Upper lobe of left lung (tissue), 6 donors: ENCODE results near the gene CPTP. TPM values are rescaled to one million over a fixed set of nuclear protein-coding genes. Genes with fewer than 3 reads are reported as not detected.

Experiments
- ATAC-seq, 2 donors: fragments of 200-7000 bp; cut with Tn5 transposase; one replicate each; pipeline ENCODE4 v1.9.1; 2022; ENCODE audit warnings: mild to moderate bottlenecking in 2 of 2, moderate library complexity in 2 of 2; ENCODE audit not compliant: low FRiP score in 2 of 2
- DNase-seq, 2 donors: peaks; one replicate each; pipeline ENCODE4 v3.0.0-alpha.2; 2019 to 2020
- H3K27ac ChIP-seq, 4 donors: fragments of 200-600 bp; sonication (generic); one replicate each; pipeline ENCODE4 v1.5.1; 2016 to 2019
- H3K27me3 ChIP-seq, 4 donors: fragments of 200-600 bp; sonication (generic); one replicate each; pipeline ENCODE4 v1.5.1; 2017 to 2019
- H3K36me3 ChIP-seq, 4 donors: fragments of 200-600 bp; sonication (generic); one replicate each; pipeline ENCODE4 v1.5.1; 2016 to 2019
- H3K4me1 ChIP-seq, 4 donors: fragments of 200-600 bp; sonication (generic); one replicate each; pipeline ENCODE4 v1.5.1; 2018 to 2019
- H3K4me3 ChIP-seq, 4 donors: fragments of 200-600 bp; sonication (generic); one replicate each; pipeline ENCODE4 v1.5.1; 2017 to 2019; ENCODE audit warnings: mild to moderate bottlenecking in 2 of 4, moderate library complexity in 1 of 4
- H3K9me3 ChIP-seq, 4 donors: fragments of 200-600 bp; sonication (generic); one replicate each; pipeline ENCODE4 v1.5.1; 2018 to 2019
- CTCF ChIP-seq, 6 experiments: fragments of 450-650 bp in 4 of 6; fragments of 200-600 bp in 2 of 6; sonication (generic) in 2 of 6; IDR thresholded peaks; one replicate each; pipeline ENCODE4 v1.5.1; 2016 to 2019; ENCODE audit warnings: antibody characterized with exemption in 6 of 6
- EP300 ChIP-seq, 4 donors: sonication (generic); formaldehyde crosslinking; IDR thresholded peaks; one replicate each; pipeline ENCODE4 v1.5.1; 2017; ENCODE audit warnings: antibody characterized with exemption in 4 of 4, control low read depth in 2 of 4
- POLR2A ChIP-seq, 4 donors: fragments of 450-650 bp; IDR thresholded peaks; one replicate each; pipeline ENCODE4 v1.5.1; 2016 to 2017; ENCODE audit warnings: antibody characterized with exemption in 4 of 4, mild to moderate bottlenecking in 2 of 4
- POLR2AphosphoS5 ChIP-seq, 2 donors: sonication (generic); formaldehyde crosslinking; IDR thresholded peaks; one replicate each; pipeline ENCODE4 v1.5.1; 2017; ENCODE audit warnings: antibody characterized with exemption in 2 of 2
- WGBS, 2 donors: methylation state at CpG; one replicate each; pipeline ENCODE4 v1.1.5; 2017 to 2018; 5-methylcytosine and 5-hydroxymethylcytosine counted together
- total RNA-seq, 6 donors: library from RNA; depleted of rRNA in 4 of 6; stranded (reverse); fragments of >200 nt in 4 of 6; gene quantifications; one replicate each; pipeline versions ENCODE4 v1.1.0 to v1.2.1, GENCODE V29; 2016 to 2021
- donor health status: DM: no; HTN: no; CAD: no; lungs with moderate emphysema.
- donor health status: DM: no; HTN: yes; CAD: no; lungs with severe emphysema.

CPTP gene
- 10 to 100 TPM; 14.7 to 41.6 (median 26.0) TPM for total RNA-seq

DNA sequence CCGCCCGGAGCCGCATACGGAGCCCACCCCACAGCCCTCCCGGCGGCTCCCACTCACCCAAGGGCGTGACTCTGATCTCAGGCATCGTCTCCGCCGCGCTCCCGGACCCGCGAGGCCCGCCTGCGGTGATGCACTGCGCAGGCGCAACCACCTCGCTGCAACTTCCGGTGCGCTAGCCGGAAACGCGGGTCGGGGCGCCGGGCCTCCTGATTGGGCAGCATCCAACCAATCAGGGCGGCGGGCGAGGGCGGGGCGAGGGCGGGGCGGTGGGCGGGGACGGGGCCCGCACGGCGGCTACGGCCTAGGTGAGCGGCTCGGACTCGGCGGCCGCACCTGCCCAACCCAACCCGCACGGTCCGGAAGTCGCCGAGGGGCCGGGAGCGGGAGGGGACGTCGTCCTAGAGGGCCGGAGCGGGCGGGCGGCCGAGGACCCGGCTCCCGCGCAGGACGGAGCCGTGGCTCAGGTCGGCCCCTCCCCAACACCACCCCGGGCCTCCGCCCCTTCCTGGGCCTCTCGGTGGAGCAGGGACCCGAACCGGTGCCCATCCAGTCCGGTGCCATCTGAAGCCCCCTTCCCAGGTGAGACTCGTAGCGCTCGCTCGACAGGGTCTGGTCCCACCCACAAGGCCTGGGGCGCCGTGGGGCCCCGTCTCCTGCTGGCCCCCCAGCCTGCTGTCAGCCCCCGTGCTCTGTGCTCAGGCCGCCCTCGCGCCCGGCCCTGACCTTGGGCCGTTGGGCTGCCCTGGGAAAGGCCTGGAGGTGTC lies at the start of gene CPTP, which contains the start of gene INTS11:
Gene CPTP (plus strand): TSS at position 279 of the 764 bp plus-strand sequence. CDS start 2,109 bp downstream, outside the sequence.
Gene INTS11 (minus strand): TSS at position 137 of the 764 bp plus-strand sequence. CDS start 52 bp downstream, at position 85.
- H3K27me3 ChIP-seq, result no peaks in the 10 kb centered on the region
- peak within 1 kb of the TSS; percentile 97 to 100 (median 99) for H3K4me3 ChIP-seq
- ATAC-seq (peak; percentile 87 to 94), DNase-seq (peak; percentile 87 to 98)
- no peaks in the 10 kb centered on the region for H3K9me3 ChIP-seq
- peak within 1 kb of the TSS; percentile 85 to 92 (median 89) for H3K27ac ChIP-seq
- peaks cover 29 to 60% (median 35%) of the 10 kb centered on the region in 4 donors for H3K4me1 ChIP-seq
- peaks cover 3 to 44% (median 27%) of the 10 kb centered on the region in 4 donors for H3K36me3 ChIP-seq
- 1% methylated on average over 26 of the region's 84 CpGs; no CpG with 5 or more reads in 1 of the 2 donors for WGBS, 2 donors
- TF ChIP-seq POLR2AphosphoS5 (IDR thresholded peaks at IDR 0.05) (peak; percentile 66 to 83), EP300 (IDR thresholded peaks at IDR 0.05) (no peak), CTCF (IDR thresholded peaks at IDR 0.05) (peak in 2 of 6 experiments; percentile 13 to 33), POLR2A (IDR thresholded peaks at IDR 0.05) (peak in 3 of 4 donors; percentile 13 to 81 (median 34))

GRCh38 chr1:1274931-1275431 lies 49.6 kb upstream of the CPTP start:
- H3K4me3 ChIP-seq, result no peak overlapping the region
- DNase-seq (peak in 1 of 2 donors; percentile 65), ATAC-seq (no peak)
- no peaks in the 10 kb centered on the region for H3K27me3 ChIP-seq
- peaks cover 35 to 45% (median 37%) of the 10 kb centered on the region in 4 donors for H3K4me1 ChIP-seq
- 92 to 93% methylated on average over 7 to 14 of the region's 15 CpGs for WGBS, 2 donors
- no peak overlapping the region for H3K27ac ChIP-seq
- no peaks in the 10 kb centered on the region for H3K36me3 ChIP-seq
- TF ChIP-seq EP300 (IDR thresholded peaks at IDR 0.05) (no peak), POLR2A (IDR thresholded peaks at IDR 0.05) (no peak), POLR2AphosphoS5 (IDR thresholded peaks at IDR 0.05) (no peak), CTCF (IDR thresholded peaks at IDR 0.05) (no peak)
- no peaks in the 10 kb centered on the region for H3K9me3 ChIP-seq

DNA sequence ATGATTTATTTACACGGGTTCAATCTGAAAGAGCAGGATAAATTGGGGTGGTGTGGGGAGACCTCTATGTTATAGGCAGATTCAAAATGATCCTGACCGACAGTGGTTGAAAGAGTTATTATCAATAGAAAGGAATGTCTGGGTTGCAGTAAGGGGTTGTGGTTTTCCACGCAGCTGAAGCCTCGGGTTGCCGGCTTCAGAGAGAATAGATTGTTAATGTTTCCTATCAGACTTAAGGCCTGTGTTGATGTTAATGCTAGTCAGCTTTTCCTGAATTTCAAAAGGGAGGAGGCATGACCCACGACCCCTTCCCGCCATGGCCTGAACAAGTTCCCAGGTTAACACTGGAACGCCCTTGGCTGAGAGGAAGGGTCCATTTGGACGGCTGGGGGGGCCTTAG lies 48.8 kb upstream of the CPTP start:
- no peaks in the 10 kb centered on the region for H3K9me3 ChIP-seq
- DNase-seq, result no peak
- H3K4me3 ChIP-seq, result no peak overlapping the region
- no peaks in the 10 kb centered on the region for H3K36me3 ChIP-seq
- no peaks in the 10 kb centered on the region for H3K27me3 ChIP-seq
- WGBS, 2 donors, result 78 to 81% methylated on average over 9 of the region's 9 CpGs
- no peak overlapping the region for H3K27ac ChIP-seq
- H3K4me1 ChIP-seq, result peaks cover 27 to 36% (median 28%) of the 10 kb centered on the region in 4 donors
- TF ChIP-seq EP300 (IDR thresholded peaks at IDR 0.05) (no peak), POLR2A (IDR thresholded peaks at IDR 0.05) (no peak), CTCF (IDR thresholded peaks at IDR 0.05) (no peak), POLR2AphosphoS5 (IDR thresholded peaks at IDR 0.05) (no peak)
- ATAC-seq, result no peak

GRCh38 chr1:1278620-1279019 lies 46.0 kb upstream of the CPTP start:
- TF ChIP-seq EP300 (IDR thresholded peaks at IDR 0.05), result no peak
- no peak for TF ChIP-seq POLR2AphosphoS5 (IDR thresholded peaks at IDR 0.05)
- TF ChIP-seq CTCF (IDR thresholded peaks at IDR 0.05), result no peak
- no peak for TF ChIP-seq POLR2A (IDR thresholded peaks at IDR 0.05)
- no peak overlapping the region for H3K27ac ChIP-seq
- no peaks in the 10 kb centered on the region for H3K9me3 ChIP-seq
- DNase-seq, result no peak
- H3K4me3 ChIP-seq, result no peak overlapping the region
- 94 to 99% methylated on average over 11 to 13 of the region's 13 CpGs for WGBS, 2 donors
- no peaks in the 10 kb centered on the region for H3K36me3 ChIP-seq
- H3K4me1 ChIP-seq, result peaks cover 6 to 18% (median 10%) of the 10 kb centered on the region in 4 donors
- no peak for ATAC-seq
- H3K27me3 ChIP-seq, result no peaks in the 10 kb centered on the region
